CD4-positive, alpha-beta T cell treated with Interleukin-12 subunit alpha and Interleukin-12 subunit beta, for 1 hour (primary cell): ENCODE data around the gene GBX2.
"Not testable (repeated sequence)": the region's sequence is repeated elsewhere in the genome, so short reads cannot be mapped to it uniquely, and the experiment has no call there.

Source experiments
- DNase-seq: peaks from one replicate; pipeline ENCODE4 v3.0.0-alpha.2; 2020

GBX2 gene

GRCh38 chr2:236155406-236155805 lies 12.8 kb downstream of the GBX2 start:
- no peak for DNase-seq

- DNase-seq, result no peak
Measured at GRCh38 chr2:236146436-236146835, 21.8 kb downstream of the GBX2 start.

GRCh38 chr2:236143811-236144210 lies 24.4 kb downstream of the GBX2 start:
- no peak for DNase-seq

- DNase-seq, result not testable (repeated sequence)
Measured at GRCh38 chr2:236141616-236142015, 26.6 kb downstream of the GBX2 start.

- no peak for DNase-seq
Measured at GRCh38 chr2:236137066-236137465, 31.1 kb downstream of the GBX2 start.

- no peak for DNase-seq
Measured at GRCh38 chr2:236136538-236136937, 31.6 kb downstream of the GBX2 start.

GRCh38 chr2:236133410-236134012 lies 34.7 kb downstream of the GBX2 start:
- DNase-seq, result no peak

GRCh38 chr2:236131073-236131692 lies 37.0 kb downstream of the GBX2 start:
- no peak for DNase-seq

GRCh38 chr2:236130349-236130998 lies 37.7 kb downstream of the GBX2 start:
- no peak for DNase-seq

- DNase-seq, result no peak
Measured at GRCh38 chr2:236129935-236130334, 38.3 kb downstream of the GBX2 start.

GRCh38 chr2:236128321-236128720 lies 39.9 kb downstream of the GBX2 start:
- DNase-seq, result no peak

- no peak for DNase-seq
Measured at GRCh38 chr2:236127010-236127409, 41.2 kb downstream of the GBX2 start.

GRCh38 chr2:236125541-236125940 lies 42.6 kb downstream of the GBX2 start:
- no peak for DNase-seq

- DNase-seq, result no peak
Measured at GRCh38 chr2:236124182-236124893, 43.8 kb downstream of the GBX2 start.

GRCh38 chr2:236123716-236124115 lies 44.5 kb downstream of the GBX2 start:
- DNase-seq, result no peak

- no peak for DNase-seq
Measured at GRCh38 chr2:236122236-236122635, 46.0 kb downstream of the GBX2 start.

- no peak for DNase-seq
Measured at GRCh38 chr2:236121546-236121945, 46.6 kb downstream of the GBX2 start.

- DNase-seq, result no peak
Measured at GRCh38 chr2:236120829-236121228, 47.4 kb downstream of the GBX2 start.

GRCh38 chr2:236120141-236120601 lies 48.0 kb downstream of the GBX2 start:
- DNase-seq, result no peak

- DNase-seq, result no peak
Measured at GRCh38 chr2:236119476-236119875, 48.7 kb downstream of the GBX2 start.

- no peak for DNase-seq
Measured at GRCh38 chr2:236119003-236119402, 49.2 kb downstream of the GBX2 start.

- DNase-seq, result no peak
Measured at GRCh38 chr2:236117861-236118269, 50.3 kb downstream of the GBX2 start.

GRCh38 chr2:236117401-236117800 lies 50.8 kb downstream of the GBX2 start:
- no peak for DNase-seq
